ENCODE measurements around the gene HAVCR2.
"Not testable (repeated sequence)": the region's sequence is repeated elsewhere in the genome, so short reads cannot be mapped to it uniquely, and the experiment has no call there.

The HAVCR2 gene

DNA sequence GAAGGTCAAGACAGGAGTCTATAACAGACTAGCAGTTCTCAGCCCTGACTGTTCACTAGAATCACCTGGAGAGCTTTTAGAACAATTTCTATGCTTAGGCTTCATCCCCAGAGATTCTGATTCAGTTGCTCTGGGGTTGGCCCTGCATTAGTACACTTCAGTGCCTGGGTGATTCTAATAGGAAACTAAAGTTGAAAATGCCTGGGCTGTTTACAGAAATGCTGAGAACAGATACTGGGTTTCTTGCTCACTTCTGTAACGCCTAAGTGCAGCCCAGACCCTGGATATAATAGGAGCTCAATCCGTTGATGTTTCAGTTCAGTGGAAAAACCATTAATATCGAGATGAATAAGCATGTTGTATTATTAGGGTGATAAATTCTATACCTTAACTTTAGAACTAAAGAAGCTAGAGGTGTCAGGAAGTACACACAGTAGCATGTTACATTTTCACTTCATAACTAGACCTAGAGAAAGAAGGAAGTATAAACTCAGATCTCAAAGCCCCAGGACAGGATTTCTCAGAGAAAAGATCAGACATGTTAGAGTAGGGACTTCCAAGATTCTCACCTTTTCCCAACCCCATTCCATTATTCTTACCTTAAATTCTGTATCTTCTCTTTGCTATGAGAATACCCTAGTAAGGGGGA lies 20.4 kb downstream of the HAVCR2 start:
- DNase-seq = no peak

DNA sequence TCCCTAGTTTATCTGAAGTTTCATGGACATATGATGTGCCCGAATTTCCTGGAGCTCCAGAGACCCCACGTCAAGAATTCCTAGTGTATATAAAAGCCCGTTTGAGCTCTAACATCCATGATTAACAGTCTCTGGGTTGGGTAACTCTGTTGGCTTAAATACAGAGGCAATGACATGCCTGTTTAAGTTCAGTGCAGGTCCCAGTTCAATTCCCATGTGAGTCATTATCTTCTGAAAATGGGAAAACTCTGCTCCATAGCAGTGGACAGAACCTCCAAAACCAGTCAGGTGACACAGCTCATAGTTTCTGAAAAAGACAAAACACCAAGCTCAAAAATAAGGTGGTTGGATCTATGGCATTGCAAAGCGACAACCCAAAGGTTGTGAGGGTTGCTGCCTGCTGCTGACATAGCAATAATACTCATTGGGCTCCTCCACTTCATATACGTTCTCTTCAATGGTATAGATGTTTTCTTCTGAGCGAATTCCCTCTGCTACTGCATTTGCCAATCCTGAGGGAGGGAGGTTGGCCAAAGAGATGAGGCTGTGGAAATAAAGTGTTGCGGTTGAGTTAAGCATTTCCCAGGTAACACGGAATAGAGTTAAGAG lies 22.0 kb downstream of the HAVCR2 start:
- DNase-seq = no peak

GRCh38 chr5:157085930-157086329 lies 22.9 kb downstream of the HAVCR2 start:
- DNase-seq = no peak

- no peak for DNase-seq
Measured at GRCh38 chr5:157080286-157080685, 28.6 kb downstream of the HAVCR2 start.

GRCh38 chr5:157076558-157076957 lies 32.3 kb downstream of the HAVCR2 start:
- DNase-seq = no peak

- DNase-seq = no peak
Measured at GRCh38 chr5:157072508-157072907, 36.3 kb downstream of the HAVCR2 start.

GRCh38 chr5:157069949-157070348 lies 38.9 kb downstream of the HAVCR2 start:
- DNase-seq = no peak

DNA sequence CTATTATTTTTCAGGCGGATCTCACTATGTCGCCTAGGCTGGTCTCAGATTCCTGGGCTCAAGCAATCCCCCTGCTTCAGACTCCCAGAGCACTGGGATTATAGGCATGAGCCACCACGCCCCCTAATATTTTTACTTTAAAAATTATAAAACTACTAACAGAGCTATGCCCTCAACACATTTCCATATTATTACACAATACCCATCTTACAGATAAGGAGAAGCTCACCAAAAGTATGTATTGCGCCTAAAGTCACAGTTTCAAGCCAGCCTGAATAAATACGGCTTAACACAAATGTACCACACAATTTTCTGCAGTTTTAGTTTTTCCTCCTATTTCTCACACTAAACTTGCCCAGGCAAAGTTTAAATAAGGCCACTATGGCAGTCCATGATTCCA lies 40.1 kb downstream of the HAVCR2 start:
- no peak for DNase-seq

DNA sequence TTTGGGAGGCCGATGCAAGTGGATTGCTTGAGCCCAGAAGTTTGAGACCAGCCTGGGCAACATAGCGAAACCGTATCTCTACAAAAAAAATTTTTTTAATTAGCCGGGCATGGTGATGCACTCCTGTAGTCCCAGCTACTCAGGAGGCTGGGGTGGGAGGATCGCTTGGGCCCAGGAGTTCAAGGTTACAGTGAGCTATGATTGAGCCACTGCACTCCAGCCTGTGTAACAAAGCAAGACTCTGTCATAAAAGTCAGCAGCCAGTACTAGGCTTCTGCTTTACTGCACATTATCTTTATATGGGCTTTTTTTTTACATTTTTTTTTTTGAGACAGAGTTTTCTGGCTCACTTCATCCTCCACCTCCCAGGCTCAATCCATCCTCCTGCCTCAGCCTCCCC lies 40.5 kb downstream of the HAVCR2 start:
- DNase-seq = no peak

- DNase-seq = no peak
Measured at GRCh38 chr5:157067005-157067404, 41.8 kb downstream of the HAVCR2 start.

- DNase-seq = no peak
Measured at GRCh38 chr5:157066080-157066479, 42.8 kb downstream of the HAVCR2 start.

- DNase-seq = no peak
Measured at GRCh38 chr5:157063776-157064430, 44.9 kb downstream of the HAVCR2 start.

DNA sequence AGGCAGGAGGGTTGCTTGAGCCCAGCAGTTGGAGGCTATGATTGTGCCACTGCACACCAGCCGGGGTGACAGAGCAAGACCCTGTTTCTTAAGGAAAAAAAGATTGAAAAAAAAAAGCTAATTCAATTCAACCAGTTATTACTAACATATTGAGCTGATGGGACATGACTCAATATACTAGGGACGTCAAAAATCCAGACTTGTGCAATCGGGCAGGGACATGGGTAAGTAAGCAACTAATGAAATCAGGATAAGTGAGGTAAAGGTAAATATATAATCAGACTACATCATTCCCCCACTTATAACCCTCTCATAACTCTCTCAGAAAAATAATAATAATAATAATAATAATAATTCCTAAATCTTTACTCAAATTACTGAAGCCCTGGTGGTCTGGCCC lies 49.0 kb downstream of the HAVCR2 start:
- no peak for DNase-seq

DNA sequence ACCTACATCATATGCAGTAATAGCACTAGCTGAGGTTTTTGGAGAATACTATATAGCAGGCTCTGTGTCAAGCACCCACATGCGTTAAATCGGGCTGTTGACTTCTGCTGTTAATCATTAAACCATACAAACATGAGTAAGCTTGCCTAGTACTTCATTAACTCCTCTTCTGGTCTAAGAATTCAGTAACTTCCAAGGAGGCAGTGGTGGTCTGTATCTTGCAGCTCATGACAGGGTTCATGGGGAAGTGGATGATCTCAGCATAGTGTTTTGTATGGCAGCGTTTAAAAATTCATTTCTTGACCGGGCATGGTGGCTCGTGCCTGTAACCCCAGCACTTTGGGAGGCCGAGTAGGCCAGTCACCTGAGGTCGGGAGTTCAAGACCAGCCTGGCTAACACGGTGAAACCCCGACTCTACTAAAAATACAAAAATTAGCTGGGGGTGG lies 49.7 kb downstream of the HAVCR2 start, which contains the start of gene HAVCR1:
Gene HAVCR1, minus strand, starts transcription at position 24 of the 447 bp plus-strand sequence. CDS start 1,173 bp downstream, outside the sequence.
- DNase-seq = no peak

- no peak for DNase-seq
Measured at GRCh38 chr5:157057459-157058370, 51.1 kb downstream of the HAVCR2 start.

DNA sequence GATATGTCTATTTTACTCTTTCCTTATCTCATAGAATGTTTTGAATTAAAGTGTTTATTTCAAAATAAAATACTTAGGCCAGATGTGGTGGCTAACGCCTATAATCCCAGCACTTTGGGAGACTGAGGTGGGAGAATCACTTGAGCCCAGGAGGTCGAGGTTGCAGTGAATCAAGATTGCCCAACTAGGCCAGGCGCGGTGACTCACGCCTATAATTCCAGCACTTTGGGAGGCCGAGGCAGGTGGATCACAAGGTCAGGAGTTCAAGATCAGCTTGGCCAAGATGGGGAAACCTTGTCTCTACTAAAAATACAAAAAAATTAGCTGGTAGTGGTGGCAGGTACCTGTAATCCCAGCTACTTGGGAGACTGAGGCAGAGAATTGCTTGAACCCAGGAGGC lies 52.0 kb downstream of the HAVCR2 start:
- not testable (repeated sequence) for DNase-seq

DNA sequence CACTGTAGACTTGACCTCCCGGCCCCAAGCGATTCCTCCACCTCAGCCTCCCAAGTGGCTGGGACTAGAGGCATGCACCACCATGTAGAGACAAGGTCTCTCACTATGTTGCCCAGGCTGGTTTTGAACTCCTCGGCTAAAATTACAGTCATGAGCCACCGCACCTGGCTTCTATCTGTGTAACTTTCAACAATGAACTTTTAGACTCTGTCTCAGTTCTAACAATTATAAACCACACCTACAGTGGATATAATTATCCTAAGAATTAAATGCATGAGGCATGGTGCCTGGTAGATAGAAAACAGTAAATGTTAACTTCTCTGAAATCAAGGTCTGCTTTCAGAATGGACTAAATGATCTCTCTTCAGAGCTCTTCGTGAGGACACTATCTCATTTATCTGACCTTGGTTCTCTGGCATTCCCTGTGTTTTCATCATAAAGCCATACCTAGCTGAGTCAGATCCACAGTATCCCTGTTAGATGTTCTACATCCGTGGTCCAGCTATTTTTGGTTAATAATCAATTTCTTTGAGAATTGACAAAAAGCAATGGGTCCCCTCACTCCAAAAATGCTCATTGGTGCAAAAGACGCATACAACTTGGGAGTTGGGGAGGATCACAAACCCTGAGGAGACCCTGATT lies 57.1 kb downstream of the HAVCR2 start:
- no peak for DNase-seq

- DNase-seq = no peak
Measured at GRCh38 chr5:157050050-157050449, 58.8 kb downstream of the HAVCR2 start.

DNA sequence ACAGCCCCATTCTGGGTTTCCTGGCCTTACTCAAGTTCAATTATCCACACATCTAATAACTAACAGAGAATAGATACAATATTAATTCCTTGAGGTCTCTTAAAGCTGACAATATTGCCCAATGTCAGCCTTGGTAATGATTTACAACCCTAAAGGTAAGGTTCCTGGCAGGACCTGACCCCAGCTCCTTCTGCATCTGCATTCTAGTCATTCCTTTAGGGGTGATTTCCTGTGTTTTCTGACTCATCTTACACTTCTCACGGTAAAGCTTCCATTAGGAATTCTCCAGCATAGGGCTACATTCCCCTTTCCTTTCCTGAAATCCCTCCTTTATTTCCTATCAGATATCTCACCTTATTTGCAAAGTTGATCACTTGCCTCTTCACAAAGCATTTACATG lies 59.2 kb downstream of the HAVCR2 start:
- DNase-seq = no peak

DNA sequence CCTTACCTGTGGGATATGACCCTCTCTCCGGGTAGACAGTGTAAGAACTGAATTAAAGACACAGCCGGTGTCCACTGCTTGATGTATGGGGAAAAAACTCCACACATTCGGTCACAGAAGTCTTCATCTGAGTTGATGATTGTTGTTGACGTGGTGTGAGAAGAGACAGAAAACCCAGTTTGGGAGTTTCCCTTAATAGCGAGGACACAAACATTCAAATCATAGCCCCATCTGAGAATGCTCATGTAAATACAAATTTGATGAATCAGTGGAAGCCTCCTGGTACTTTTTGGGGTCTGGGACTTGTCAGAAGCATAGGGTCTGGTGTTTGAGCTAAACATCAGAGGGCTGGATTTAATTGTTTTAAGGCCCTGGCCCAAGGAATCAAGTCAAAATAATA lies 60.9 kb downstream of the HAVCR2 start:
- DNase-seq = no peak

DNA sequence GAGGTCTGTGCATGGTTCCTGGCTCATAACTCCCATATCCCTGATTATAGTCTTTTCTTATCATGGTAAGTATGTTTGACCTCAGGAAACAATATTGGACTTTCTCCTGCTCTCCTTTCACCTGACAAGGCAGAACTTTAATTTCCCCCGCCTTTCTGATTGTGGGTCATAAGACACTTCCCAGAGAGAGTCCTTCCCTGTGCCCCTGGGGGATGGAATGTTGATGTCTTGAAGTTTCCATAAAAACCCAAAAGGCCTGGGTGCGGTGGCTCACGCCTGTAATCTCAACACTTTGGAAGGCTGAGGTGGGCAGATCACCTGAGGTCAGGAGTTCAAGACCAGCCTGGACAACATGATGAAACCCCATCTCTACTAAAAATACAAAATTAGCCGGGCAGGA lies 61.8 kb downstream of the HAVCR2 start:
- DNase-seq = not testable (repeated sequence)

GRCh38 chr5:157046041-157046440 lies 62.8 kb downstream of the HAVCR2 start:
- DNase-seq = no peak

GRCh38 chr5:157045601-157046000 lies 63.2 kb downstream of the HAVCR2 start:
- no peak for DNase-seq
